Thyroid gland (tissue), 4 donors: ENCODE measurements around the gene AQP2.

Experiments used
- CTCF ChIP-seq, 6 experiments: fragments of 200-600 bp in 3 of 6; fragments of 450-650 bp in 3 of 6; sonication (generic) in 3 of 6; IDR thresholded peaks; one replicate each; pipeline ENCODE4 v1.5.1; 2016 to 2019; ENCODE audit warnings: antibody characterized with exemption in 6 of 6, mild to moderate bottlenecking in 2 of 6, inconsistent platforms in 1 of 6, moderate library complexity in 1 of 6
- POLR2A ChIP-seq, 2 donors: fragments of 450-650 bp; IDR thresholded peaks; one replicate each; pipeline ENCODE4 v1.6.1; 2017; ENCODE audit warnings: antibody characterized with exemption in 2 of 2, mild to moderate bottlenecking in 2 of 2, moderate library complexity in 1 of 2

GRCh38 chr12:49921936-49922335 is 28.6 kb upstream of the AQP2 start:
- TF ChIP-seq POLR2A (IDR thresholded peaks at IDR 0.05) (no peak), CTCF (IDR thresholded peaks at IDR 0.05) (no peak)
